HG02623 (cell line): ENCODE data around the gene GLRA2.
"Not testable (repeated sequence)": the region's sequence is repeated elsewhere in the genome, so short reads cannot be mapped to it uniquely, and the experiment has no call there.

Experiments
- ATAC-seq: cut with Tn5 transposase; IDR thresholded peaks from one replicate; pipeline ENCODE4 v1.9.1; 2021; ENCODE audit warnings: moderate library complexity; ENCODE audit not compliant: unreplicated experiment

Gene GLRA2

GRCh38 chrX:14590693-14591424 lies 61.5 kb downstream of the GLRA2 start:
- no peak for ATAC-seq

- ATAC-seq: no peak
These were observed 62.6 kb downstream of the GLRA2 start for GRCh38 chrX:14591976-14592375.

GRCh38 chrX:14594521-14594920 lies 65.2 kb downstream of the GLRA2 start:
- no peak for ATAC-seq

- no peak for ATAC-seq
These were observed 69.0 kb downstream of the GLRA2 start for GRCh38 chrX:14598330-14598729.

GRCh38 chrX:14607446-14607985 lies 78.2 kb downstream of the GLRA2 start:
- no peak for ATAC-seq

- ATAC-seq: not testable (repeated sequence)
These were observed 83.1 kb downstream of the GLRA2 start for GRCh38 chrX:14612450-14612849.

GRCh38 chrX:14616301-14616700 lies 87.0 kb downstream of the GLRA2 start:
- no peak for ATAC-seq

- ATAC-seq: no peak
These were observed 87.5 kb downstream of the GLRA2 start for GRCh38 chrX:14616836-14617235.

GRCh38 chrX:14618177-14618965 lies 89.0 kb downstream of the GLRA2 start:
- ATAC-seq: no peak

- no peak for ATAC-seq
These were observed 101.4 kb downstream of the GLRA2 start for GRCh38 chrX:14630733-14631132.

- ATAC-seq: no peak
These were observed 112.6 kb downstream of the GLRA2 start for GRCh38 chrX:14641681-14642655.

GRCh38 chrX:14660970-14661369 lies 131.6 kb downstream of the GLRA2 start:
- ATAC-seq: no peak

GRCh38 chrX:14670819-14671218 lies 141.5 kb downstream of the GLRA2 start:
- peak; percentile 66 for ATAC-seq

GRCh38 chrX:14672611-14673172 lies 143.4 kb downstream of the GLRA2 start:
- ATAC-seq: no peak

- ATAC-seq: no peak
These were observed 143.9 kb downstream of the GLRA2 start for GRCh38 chrX:14673236-14673635.

GRCh38 chrX:14673764-14674163 lies 144.4 kb downstream of the GLRA2 start:
- ATAC-seq: peak; percentile 91

- no peak for ATAC-seq
These were observed 146.2 kb downstream of the GLRA2 start for GRCh38 chrX:14675500-14675899.

- ATAC-seq: no peak
These were observed 147.1 kb downstream of the GLRA2 start for GRCh38 chrX:14676431-14676830.

- ATAC-seq: not testable (repeated sequence)
These were observed 159.0 kb downstream of the GLRA2 start for GRCh38 chrX:14688331-14688730.

GRCh38 chrX:14690553-14690952 lies 161.2 kb downstream of the GLRA2 start:
- no peak for ATAC-seq
